GM21515 (cell line): ENCODE results near the gene SMARCC2.

Experiments
- ATAC-seq: cut with Tn5 transposase; IDR thresholded peaks from one replicate; pipeline ENCODE4 v1.9.1; 2021; ENCODE audit not compliant: unreplicated experiment

SMARCC2 gene

DNA sequence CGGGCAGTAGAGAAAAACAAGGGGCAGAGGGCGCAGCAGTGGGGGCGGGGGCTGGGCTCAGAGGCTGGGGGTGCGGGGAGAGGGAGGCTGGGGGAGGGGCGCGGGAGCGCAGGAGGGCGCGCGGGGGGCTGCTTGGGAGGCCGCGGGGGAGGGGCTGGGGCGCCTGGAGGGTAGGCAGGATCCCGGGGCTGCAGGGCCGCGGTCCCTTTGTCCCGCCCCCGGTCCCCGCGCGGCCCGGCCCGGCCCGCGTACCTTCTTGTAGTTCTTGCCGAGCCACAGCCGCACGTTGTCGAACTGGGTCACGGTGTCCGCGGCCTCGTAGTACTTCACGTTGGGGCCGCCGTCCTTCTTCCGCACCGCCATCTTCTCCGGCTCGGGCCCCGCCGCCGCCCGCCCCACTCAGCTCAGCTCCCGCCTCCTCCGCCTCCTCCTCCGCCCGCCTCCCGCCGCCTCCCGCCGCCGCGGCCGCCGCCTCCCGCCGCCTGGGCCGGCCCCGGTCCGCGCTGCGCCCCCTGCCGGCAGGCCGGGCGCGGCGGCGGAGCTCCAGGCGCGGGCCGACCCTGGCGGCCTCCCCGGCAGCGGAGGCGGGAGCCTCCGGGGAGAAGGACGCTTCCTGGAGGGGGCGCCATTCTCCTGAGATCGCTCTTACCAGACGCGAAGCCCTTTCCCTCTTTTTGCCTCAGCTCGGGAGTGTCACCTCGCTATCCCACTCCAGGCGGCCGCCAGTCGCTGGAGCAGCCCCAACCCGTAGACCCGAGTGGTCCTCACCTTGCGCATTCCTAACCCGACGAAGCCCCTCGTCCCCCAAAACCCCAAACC, at the start of gene SMARCC2:
Gene SMARCC2, minus strand, starts transcription at position 385 of the 819 bp plus-strand sequence. Its CDS starts 22 bp downstream, at position 363.
- ATAC-seq, result peak; percentile 61

GRCh38 chr12:56237552-56237951, 48.3 kb upstream of the SMARCC2 start:
- no peak for ATAC-seq

DNA sequence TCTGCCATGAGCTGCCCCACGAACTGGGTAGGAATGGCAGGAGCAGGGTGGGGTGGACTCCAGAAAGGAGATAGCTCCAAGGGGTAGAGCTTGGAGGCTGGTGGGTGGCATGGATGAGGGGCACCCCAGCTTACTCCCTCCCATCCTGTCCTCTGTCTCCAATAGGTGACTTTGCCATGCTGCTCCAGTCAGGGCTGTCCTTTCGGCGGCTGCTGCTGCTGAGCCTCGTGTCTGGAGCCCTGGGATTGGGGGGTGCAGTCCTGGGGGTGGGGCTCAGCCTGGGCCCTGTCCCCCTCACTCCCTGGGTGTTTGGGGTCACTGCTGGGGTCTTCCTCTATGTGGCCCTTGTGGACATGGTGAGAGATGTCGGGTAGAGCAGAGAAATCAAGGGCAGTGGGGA, 47.7 kb upstream of the SMARCC2 start:
- ATAC-seq, result no peak

GRCh38 chr12:56236091-56236490, 46.8 kb upstream of the SMARCC2 start:
- no peak for ATAC-seq

- ATAC-seq, result no peak
These were observed 45.6 kb upstream of the SMARCC2 start for GRCh38 chr12:56234746-56235436.

GRCh38 chr12:56231184-56231582, 41.9 kb upstream of the SMARCC2 start:
- no peak for ATAC-seq

GRCh38 chr12:56230432-56231183, 41.3 kb upstream of the SMARCC2 start:
- no peak for ATAC-seq

DNA sequence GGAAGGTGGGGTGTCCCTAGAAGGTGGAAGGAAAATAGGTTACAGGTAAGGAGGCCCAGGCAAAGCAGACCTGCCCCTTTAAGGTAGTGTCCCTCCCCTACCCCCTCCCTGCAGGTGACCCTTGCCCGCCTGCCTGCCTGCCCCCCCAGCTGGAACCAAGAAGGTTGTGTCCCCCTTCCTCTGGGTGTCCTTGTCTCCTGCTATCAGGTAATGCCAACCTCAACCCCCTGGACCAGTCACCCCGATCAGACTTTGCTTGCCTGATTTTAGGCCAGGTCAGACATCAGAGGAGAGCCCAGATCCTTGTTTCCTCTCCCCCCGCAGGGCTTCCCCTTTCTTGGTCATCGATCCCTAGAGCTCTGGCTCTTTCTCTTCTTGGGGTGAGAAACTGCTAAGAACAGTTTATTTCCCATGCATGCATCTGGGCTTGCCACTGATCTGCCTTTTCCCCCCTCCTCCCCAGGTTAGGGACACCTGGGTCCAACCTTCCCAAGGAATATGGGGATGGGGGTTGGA, 40.7 kb upstream of the SMARCC2 start, which contains the start of gene SLC39A5:
Gene SLC39A5, plus strand, starts transcription at position 136 of the 516 bp plus-strand sequence. CDS start 1,224 bp downstream, outside the sequence.
- ATAC-seq, result no peak

- no peak for ATAC-seq
These were observed 39.8 kb upstream of the SMARCC2 start for GRCh38 chr12:56229082-56229481.

- ATAC-seq, result no peak
These were observed 35.7 kb upstream of the SMARCC2 start for GRCh38 chr12:56224954-56225353.

- peak; percentile 75 for ATAC-seq
These were observed 34.9 kb upstream of the SMARCC2 start, which contains the start of gene NABP2 for GRCh38 chr12:56224102-56224701. Gene NABP2 (plus strand): TSS chr12:56224342. CDS start chr12:56224857, 515 bp downstream.

- ATAC-seq, result no peak
These were observed 34.4 kb upstream of the SMARCC2 start for GRCh38 chr12:56223571-56224101.

GRCh38 chr12:56222531-56222895, 33.2 kb upstream of the SMARCC2 start:
- ATAC-seq, result no peak

GRCh38 chr12:56221757-56222530, 32.7 kb upstream of the SMARCC2 start, which contains the start of gene RNF41:
Gene RNF41 (minus strand): TSS chr12:56221922. CDS start chr12:56214047, 7,875 bp downstream.
- ATAC-seq, result peak; percentile 76

DNA sequence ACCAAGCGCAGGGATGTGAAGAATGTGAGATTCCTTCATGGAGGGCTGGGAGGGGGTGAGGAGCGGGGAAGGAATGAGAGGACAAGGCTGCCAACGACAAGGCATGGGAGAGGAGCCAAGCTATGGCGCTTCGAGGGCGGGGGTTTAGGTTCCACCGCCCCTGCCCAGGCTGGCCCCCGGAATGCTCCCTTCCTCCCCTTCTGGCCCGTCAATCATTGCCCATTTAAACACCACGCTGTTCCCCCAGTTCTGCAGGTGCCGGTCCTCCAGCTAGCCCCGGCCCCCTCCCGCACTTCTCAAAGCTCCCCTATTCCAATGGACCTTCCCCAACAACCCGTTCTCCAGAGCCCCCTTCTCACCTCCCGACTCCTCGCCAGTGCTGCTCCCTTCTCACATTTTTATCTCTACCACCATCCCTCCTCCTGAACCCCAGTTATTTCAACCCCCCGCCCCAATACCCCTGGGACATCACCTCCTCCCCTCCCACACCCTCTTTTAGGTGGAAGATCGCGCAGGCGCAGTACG, 32.0 kb upstream of the SMARCC2 start:
- ATAC-seq, result peak; percentile 17

DNA sequence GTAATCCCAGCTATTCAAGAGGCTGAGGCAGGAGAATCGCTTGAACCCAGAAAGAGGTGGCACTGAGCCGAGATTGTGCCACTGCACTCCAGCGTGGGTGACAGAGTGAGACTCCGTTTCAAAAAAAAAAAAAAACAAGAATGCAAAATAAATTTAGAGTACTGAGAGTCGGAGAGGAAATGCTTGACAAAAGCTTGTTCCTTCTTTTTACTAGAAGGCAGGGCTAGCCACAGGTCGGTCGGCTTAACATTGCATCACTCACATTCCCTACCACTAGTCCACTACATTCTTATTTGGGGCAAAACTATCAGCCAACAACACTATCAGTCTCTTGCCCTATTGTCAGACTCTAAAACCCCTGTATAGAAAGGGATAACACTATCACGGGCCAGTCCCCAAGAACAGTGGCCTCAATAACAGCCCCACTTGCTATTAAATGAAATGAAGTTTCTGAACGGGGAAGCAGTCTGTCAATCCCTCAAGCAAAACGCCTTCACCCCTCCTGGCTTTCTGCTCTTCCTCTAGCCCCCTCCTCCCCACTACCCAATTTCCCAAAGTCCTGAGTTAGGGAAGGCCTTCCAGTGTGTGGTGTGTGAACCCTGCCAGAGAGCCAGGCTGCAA, 31.4 kb upstream of the SMARCC2 start:
- ATAC-seq, result no peak

DNA sequence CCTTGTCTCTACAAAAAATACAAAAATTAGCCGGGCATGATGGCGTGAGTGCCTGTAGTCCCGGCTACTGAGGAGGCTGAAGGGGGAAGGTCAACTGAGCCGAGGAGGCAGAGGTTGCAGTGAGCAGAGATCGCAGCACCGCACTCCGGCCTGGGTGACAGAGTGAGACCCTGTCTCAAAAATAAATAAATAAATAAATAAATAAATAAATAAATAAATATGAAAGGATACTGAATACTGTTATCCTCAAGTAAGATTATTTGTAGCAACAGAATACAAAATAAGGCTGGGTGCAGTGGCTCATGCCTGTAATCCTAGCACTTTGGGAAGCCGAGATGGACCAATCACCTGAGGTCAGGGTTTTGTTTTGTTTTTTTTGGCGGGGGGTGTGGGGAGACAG, 30.6 kb upstream of the SMARCC2 start:
- no peak for ATAC-seq

- ATAC-seq, result no peak
These were observed 27.2 kb upstream of the SMARCC2 start for GRCh38 chr12:56216461-56216860.

DNA sequence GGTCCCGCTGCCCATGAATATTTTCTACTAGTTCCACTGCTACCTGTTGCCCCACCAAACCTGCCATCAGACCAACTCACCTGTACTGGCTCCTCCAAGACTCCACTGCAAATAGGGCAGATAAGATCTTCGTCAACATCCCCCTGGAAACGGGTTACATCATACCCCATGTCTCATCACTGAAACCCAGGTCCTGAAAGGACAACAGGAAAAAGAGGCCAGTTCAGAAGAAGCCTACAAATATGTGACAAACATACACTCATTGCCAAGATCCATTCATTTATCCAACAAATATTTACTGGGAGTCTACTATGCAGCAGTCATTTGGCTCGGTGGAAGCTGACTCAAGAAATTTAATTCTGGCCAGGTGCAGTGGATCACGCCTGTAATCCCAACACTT, 24.6 kb upstream of the SMARCC2 start:
- ATAC-seq, result no peak
